OCI-LY1 (cell line): ENCODE data around the gene HGFAC.
A peak's percentile ranks its signal among the peaks of the same experiment; 100 is the strongest.

Experiments used
- H2AFZ ChIP-seq: fragments of 200-600 bp; sonication (generic), shearing (Covaris generic); 2 replicates; pipeline ENCODE4 v1.6.0; 2014; ENCODE audit warnings: antibody characterized with exemption, mild to moderate bottlenecking, low read length
- H3F3A ChIP-seq: fragments of 200-600 bp; sonication (generic), shearing (Covaris generic); 2 replicates; pipeline ENCODE4 v1.6.0; 2014; ENCODE audit warnings: mild to moderate bottlenecking, antibody characterized with exemption, low read length, moderate library complexity; ENCODE audit not compliant: insufficient read depth
- H3K27ac ChIP-seq: fragments of 200-600 bp; sonication (generic); 2 replicates; pipeline ENCODE4 v1.5.1; 2014; ENCODE audit warnings: low read length, mixed run types, mild to moderate bottlenecking, low read depth; ENCODE audit not compliant: poor library complexity, severe bottlenecking
- H3K27me3 ChIP-seq: fragments of 200-600 bp; sonication (generic); 2 replicates; pipeline ENCODE4 v1.6.0; 2014; ENCODE audit warnings: antibody characterized with exemption, mild to moderate bottlenecking, low read length, moderate library complexity; ENCODE audit not compliant: insufficient read depth
- H3K36me3 ChIP-seq: fragments of 200-600 bp; sonication (generic); 2 replicates; pipeline ENCODE4 v1.6.1; 2014; ENCODE audit warnings: mild to moderate bottlenecking, antibody characterized with exemption, low read length, moderate library complexity, mixed read lengths; ENCODE audit not compliant: insufficient read depth
- H3K4me1 ChIP-seq: fragments of 200-600 bp; sonication (generic); 2 replicates; pipeline ENCODE4 v1.5.1; 2014; ENCODE audit warnings: mild to moderate bottlenecking, low read length, moderate library complexity; ENCODE audit not compliant: insufficient read depth, severe bottlenecking
- H3K4me2 ChIP-seq: fragments of 200-600 bp; sonication (generic), shearing (Covaris generic); 2 replicates; pipeline ENCODE4 v1.6.1; 2014; ENCODE audit warnings: low read length
- H3K4me3 ChIP-seq: fragments of 200-600 bp; sonication (generic); 2 replicates; pipeline ENCODE4 v1.5.1; 2014; ENCODE audit warnings: low read length, low read depth, mild to moderate bottlenecking, mixed read lengths; ENCODE audit not compliant: poor library complexity, severe bottlenecking
- H3K79me2 ChIP-seq: fragments of 200-600 bp; shearing (Covaris generic); 2 replicates; pipeline ENCODE4 v1.6.1; 2016; ENCODE audit warnings: mixed run types, low read length, mixed read lengths; ENCODE audit not compliant: insufficient read depth
- H3K9ac ChIP-seq: fragments of 200-600 bp; sonication (generic), shearing (Covaris generic); 2 replicates; pipeline ENCODE4 v1.6.1; 2014; ENCODE audit warnings: mild to moderate bottlenecking, low read length, mixed read lengths
- H3K9me2 ChIP-seq: fragments of 200-600 bp; sonication (generic), shearing (Covaris generic); 2 replicates; pipeline ENCODE4 v1.6.1; 2014; ENCODE audit warnings: low read depth, mild to moderate bottlenecking, low read length, mixed read lengths
- H3K9me3 ChIP-seq: fragments of 200-600 bp; shearing (Covaris generic); 2 replicates; pipeline ENCODE4 v1.6.1; 2014; ENCODE audit warnings: low read length, mixed read lengths
- H4K20me1 ChIP-seq: fragments of 200-600 bp; sonication (generic), shearing (Covaris generic); 2 replicates; pipeline ENCODE4 v1.6.0; 2016; ENCODE audit warnings: mild to moderate bottlenecking, low read length; ENCODE audit not compliant: insufficient read depth
- EZH2 ChIP-seq: fragments of 200-600 bp; sonication (generic), shearing (Covaris generic); IDR thresholded peaks from 2 replicates; pipeline ENCODE4 v1.8.0; 2017; ENCODE audit warnings: borderline replicate concordance, mixed run types, mild to moderate bottlenecking, antibody characterized with exemption, low read length, moderate library complexity, mixed read lengths
- TF ChIP-seq, protein P1 (sequence below): fragments of 200-600 bp; sonication (generic), shearing (Covaris generic); IDR thresholded peaks from 2 replicates; pipeline ENCODE4 v1.5.1; 2017; ENCODE audit warnings: mild to moderate bottlenecking, antibody characterized with exemption, low read length, moderate library complexity, mixed read lengths

Gene HGFAC

DNA sequence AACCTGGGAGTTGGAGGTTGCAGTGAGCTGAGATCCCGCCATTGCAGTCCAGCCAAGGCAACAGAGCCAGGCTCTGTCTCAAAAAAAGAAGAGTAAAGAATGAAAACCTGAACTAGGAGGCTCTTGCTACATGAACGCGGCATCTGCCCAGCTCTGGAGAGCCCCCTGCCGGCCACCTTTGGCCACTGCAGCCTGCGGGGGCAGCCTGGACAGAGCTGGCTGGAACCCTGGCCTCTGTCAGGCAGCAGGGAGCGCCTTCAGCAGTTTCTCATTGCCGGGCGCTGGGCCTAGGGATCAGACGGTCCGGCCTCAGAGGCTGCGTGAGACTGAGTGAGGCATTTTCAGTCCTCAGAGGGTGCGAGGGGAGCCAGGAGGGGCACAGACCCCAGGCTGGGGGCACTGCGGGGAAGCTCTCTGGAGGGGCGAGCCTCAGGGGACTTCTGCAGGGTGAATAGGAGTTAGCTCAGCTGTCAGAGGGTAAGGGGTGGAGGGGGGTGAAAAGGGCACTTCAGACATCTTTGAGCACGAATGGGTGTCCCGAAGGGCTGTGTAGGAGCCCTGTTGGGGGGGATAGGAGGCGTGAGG is 38.9 kb downstream of the HGFAC start:
- H4K20me1 ChIP-seq: no peaks in the 10 kb centered on the region
- H3K9me2 ChIP-seq: no peaks in the 10 kb centered on the region
- no peak overlapping the region for H3K4me3 ChIP-seq
- no peaks in the 10 kb centered on the region for H3K4me1 ChIP-seq
- H3K4me2 ChIP-seq: no peak overlapping the region
- H3K9me3 ChIP-seq: no peaks in the 10 kb centered on the region
- no peak overlapping the region for H2AFZ ChIP-seq
- H3K36me3 ChIP-seq: no peaks in the 10 kb centered on the region
- H3K27ac ChIP-seq: no peak overlapping the region
- TF ChIP-seq EZH2: no peak
- TF ChIP-seq, protein P1, sequence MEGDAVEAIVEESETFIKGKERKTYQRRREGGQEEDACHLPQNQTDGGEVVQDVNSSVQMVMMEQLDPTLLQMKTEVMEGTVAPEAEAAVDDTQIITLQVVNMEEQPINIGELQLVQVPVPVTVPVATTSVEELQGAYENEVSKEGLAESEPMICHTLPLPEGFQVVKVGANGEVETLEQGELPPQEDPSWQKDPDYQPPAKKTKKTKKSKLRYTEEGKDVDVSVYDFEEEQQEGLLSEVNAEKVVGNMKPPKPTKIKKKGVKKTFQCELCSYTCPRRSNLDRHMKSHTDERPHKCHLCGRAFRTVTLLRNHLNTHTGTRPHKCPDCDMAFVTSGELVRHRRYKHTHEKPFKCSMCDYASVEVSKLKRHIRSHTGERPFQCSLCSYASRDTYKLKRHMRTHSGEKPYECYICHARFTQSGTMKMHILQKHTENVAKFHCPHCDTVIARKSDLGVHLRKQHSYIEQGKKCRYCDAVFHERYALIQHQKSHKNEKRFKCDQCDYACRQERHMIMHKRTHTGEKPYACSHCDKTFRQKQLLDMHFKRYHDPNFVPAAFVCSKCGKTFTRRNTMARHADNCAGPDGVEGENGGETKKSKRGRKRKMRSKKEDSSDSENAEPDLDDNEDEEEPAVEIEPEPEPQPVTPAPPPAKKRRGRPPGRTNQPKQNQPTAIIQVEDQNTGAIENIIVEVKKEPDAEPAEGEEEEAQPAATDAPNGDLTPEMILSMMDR: peak; percentile 61
- no peaks in the 10 kb centered on the region for H3K27me3 ChIP-seq
- no peaks in the 10 kb centered on the region for H3F3A ChIP-seq
- H3K79me2 ChIP-seq: no peaks in the 10 kb centered on the region
- no peak overlapping the region for H3K9ac ChIP-seq

GRCh38 chr4:3481113-3481531 is 39.4 kb downstream of the HGFAC start:
- Histone ChIP-seq H3K4me1 (no peaks in the 10 kb centered on the region), H3K9ac (no peak overlapping the region), H2AFZ (no peak overlapping the region), H3K79me2 (no peaks in the 10 kb centered on the region), H3K4me3 (no peak overlapping the region), H3K4me2 (no peak overlapping the region), H3K27ac (no peak overlapping the region), H3K27me3 (no peaks in the 10 kb centered on the region), H4K20me1 (no peaks in the 10 kb centered on the region), H3K36me3 (no peaks in the 10 kb centered on the region), H3K9me3 (no peaks in the 10 kb centered on the region), H3F3A (no peaks in the 10 kb centered on the region), H3K9me2 (no peaks in the 10 kb centered on the region)
- TF ChIP-seq, protein P1: no peak
- TF ChIP-seq EZH2: no peak

- H3K27me3 ChIP-seq: no peaks in the 10 kb centered on the region
- H3K4me2 ChIP-seq: no peak overlapping the region
These were observed 40.1 kb downstream of the HGFAC start for GRCh38 chr4:3481783-3482393.

More at GRCh38 chr4:3481783-3482393, 40.1 kb downstream of the HGFAC start:
- Histone ChIP-seq H4K20me1 (no peaks in the 10 kb centered on the region), H3K9ac (no peak overlapping the region), H3K36me3 (no peaks in the 10 kb centered on the region), H2AFZ (no peak overlapping the region), H3K4me3 (no peak overlapping the region), H3K27ac (no peak overlapping the region), H3K4me1 (no peaks in the 10 kb centered on the region), H3K9me3 (no peaks in the 10 kb centered on the region), H3F3A (no peaks in the 10 kb centered on the region), H3K9me2 (no peaks in the 10 kb centered on the region), H3K79me2 (no peaks in the 10 kb centered on the region)
- TF ChIP-seq, protein P1: no peak
- no peak for TF ChIP-seq EZH2
